Liver (tissue), 9 donors: ENCODE data around the gene PCAT7. TPM values are rescaled to one million over a fixed set of nuclear protein-coding genes. Genes with fewer than 3 reads are reported as not detected.

Experiments
- DNase-seq: peaks from one replicate; pipeline ENCODE4 v3.0.0-alpha.2; 2017; ENCODE audit warnings: low spot score
- H3K27ac ChIP-seq, 2 donors: one replicate each; pipeline ENCODE4 v1.7.0; 2013; ENCODE audit warnings: inconsistent platforms in 2 of 2, low read length in 2 of 2, control low read depth in 1 of 2, low read depth in 1 of 2, mild to moderate bottlenecking in 1 of 2
- H3K27me3 ChIP-seq, 4 donors: one replicate each; pipeline versions ENCODE4 v1.6.1 to v1.7.0; 2013; ENCODE audit warnings: low read length in 3 of 4, inconsistent platforms in 1 of 4, mild to moderate bottlenecking in 1 of 4, moderate library complexity in 1 of 4; ENCODE audit not compliant: control insufficient read depth in 4 of 4, insufficient read depth in 4 of 4
- H3K36me3 ChIP-seq, 4 donors: one replicate each; pipeline versions ENCODE4 v1.6.1 to v1.7.0; 2013; ENCODE audit warnings: low read length in 3 of 4, mild to moderate bottlenecking in 3 of 4, low read depth in 1 of 4, moderate library complexity in 1 of 4; ENCODE audit not compliant: control insufficient read depth in 4 of 4, insufficient read depth in 3 of 4
- H3K4me1 ChIP-seq, 4 donors: one replicate each; pipeline versions ENCODE4 v1.6.1 to v1.7.0; 2013; ENCODE audit warnings: low read length in 3 of 4, mild to moderate bottlenecking in 3 of 4, moderate library complexity in 1 of 4; ENCODE audit not compliant: control insufficient read depth in 4 of 4, insufficient read depth in 4 of 4
- H3K4me3 ChIP-seq, 3 donors: one replicate each; pipeline versions ENCODE4 v1.6.1 to v1.7.0; 2013; ENCODE audit warnings: low read length in 3 of 3, control low read depth in 1 of 3, low read depth in 1 of 3, mild to moderate bottlenecking in 1 of 3
- H3K9ac ChIP-seq, 2 donors: one replicate each; pipeline ENCODE4 v1.7.0; 2013; ENCODE audit warnings: low read length in 2 of 2, mild to moderate bottlenecking in 2 of 2, moderate library complexity in 2 of 2, control low read depth in 1 of 2, low read depth in 1 of 2
- H3K9me3 ChIP-seq, 4 donors: one replicate each; pipeline versions ENCODE4 v1.6.1 to v1.7.0; 2013; ENCODE audit warnings: low read length in 3 of 4; ENCODE audit not compliant: control insufficient read depth in 4 of 4
- ATF3 ChIP-seq: IDR thresholded peaks from 2 replicates; pipeline ENCODE4 v1.6.1; 2016; ENCODE audit warnings: antibody characterized with exemption
- EGR1 ChIP-seq, 2 donors: IDR thresholded peaks; 2 replicates each; pipeline ENCODE4 v1.6.1; 2016 to 2018; ENCODE audit warnings: antibody characterized with exemption in 2 of 2, low read depth in 2 of 2
- FOXA1 ChIP-seq: IDR thresholded peaks from 2 replicates; pipeline ENCODE4 v1.6.1; 2016; ENCODE audit warnings: antibody characterized with exemption
- FOXA2 ChIP-seq: IDR thresholded peaks from 2 replicates; pipeline ENCODE4 v1.6.1; 2016; ENCODE audit warnings: antibody characterized with exemption
- GABPA ChIP-seq, 2 donors: IDR thresholded peaks in 1 of 2; conservative IDR thresholded peaks in 1 of 2; 2 replicates each; pipeline ENCODE4 v1.6.1; 2016; ENCODE audit warnings: antibody characterized with exemption in 2 of 2, mild to moderate bottlenecking in 1 of 2, moderate library complexity in 1 of 2
- HNF4A ChIP-seq, 2 donors: conservative IDR thresholded peaks; 2 replicates each; pipeline ENCODE4 v1.6.1; 2016; ENCODE audit warnings: antibody characterized with exemption in 2 of 2, mild to moderate bottlenecking in 2 of 2
- HNF4G ChIP-seq: IDR thresholded peaks from 2 replicates; pipeline ENCODE4 v1.6.1; 2016; ENCODE audit warnings: antibody characterized with exemption
- JUND ChIP-seq, 2 donors: IDR thresholded peaks; 2 replicates each; pipeline ENCODE4 v1.6.1; 2016; ENCODE audit warnings: antibody characterized with exemption in 2 of 2
- MAX ChIP-seq: IDR thresholded peaks from 2 replicates; pipeline ENCODE4 v1.6.1; 2016; ENCODE audit warnings: antibody characterized with exemption
- NR2F2 ChIP-seq: IDR thresholded peaks from 2 replicates; pipeline ENCODE4 v1.6.1; 2016; ENCODE audit warnings: antibody characterized with exemption
- RAD21 ChIP-seq, 2 donors: IDR thresholded peaks; 2 replicates each; pipeline ENCODE4 v1.6.1; 2016; ENCODE audit warnings: antibody characterized with exemption in 2 of 2, mild to moderate bottlenecking in 2 of 2
- RXRA ChIP-seq, 2 donors: IDR thresholded peaks; 2 replicates each; pipeline ENCODE4 v1.6.1; 2017 to 2018; ENCODE audit warnings: antibody characterized with exemption in 2 of 2, mild to moderate bottlenecking in 1 of 2
- SP1 ChIP-seq: IDR thresholded peaks from 2 replicates; pipeline ENCODE4 v1.6.1; 2018; ENCODE audit warnings: antibody characterized with exemption, mild to moderate bottlenecking
- TAF1 ChIP-seq: conservative IDR thresholded peaks from 2 replicates; pipeline ENCODE4 v1.6.1; 2016; ENCODE audit warnings: antibody characterized with exemption, mild to moderate bottlenecking
- YY1 ChIP-seq: IDR thresholded peaks from 2 replicates; pipeline ENCODE4 v1.6.1; 2016; ENCODE audit warnings: antibody characterized with exemption, mild to moderate bottlenecking
- WGBS: extraction: QIAGEN DNeasy Blood & Tissue Kit; methylation state at CpG from one replicate; pipeline ENCODE4 v1.1.7; 2013; 5-methylcytosine and 5-hydroxymethylcytosine counted together
- polyA plus RNA-seq, 2 donors: library from polyadenylated mRNA; stranded (reverse) in 1 of 2; unstranded in 1 of 2; fragments of 200-250 nt in 1 of 2; fragments of >200 nt in 1 of 2; fragmentation: Nextera tagmentation in 1 of 2; extraction: Ambion mirVana in 1 of 2; gene quantifications; one replicate each; pipeline versions ENCODE4 v1.2.1 to v1.2.3, GENCODE V29; 2013 to 2015
- total RNA-seq, 2 donors: library from RNA; depleted of rRNA; stranded (reverse); fragments of >200 nt; gene quantifications; one replicate each; pipeline ENCODE4 v1.2.3, GENCODE V29; 2014
- TF ChIP-seq, protein P1 (sequence below): IDR thresholded peaks from 2 replicates; pipeline ENCODE4 v1.6.1; 2016; ENCODE audit warnings: antibody characterized with exemption, mild to moderate bottlenecking
- TF ChIP-seq, protein P2 (sequence below): fragments of 150-350 bp; IDR thresholded peaks from 2 replicates; pipeline ENCODE4 v1.5.1; 2017; ENCODE audit warnings: improper control_type of control experiment, low read depth, low read length; ENCODE audit not compliant: missing input control
- TF ChIP-seq, protein P3 (sequence below): IDR thresholded peaks from 2 replicates; pipeline ENCODE4 v1.6.1; 2016; ENCODE audit warnings: antibody characterized with exemption
- donor health status: healthy.
- donor health status: healthy.
- donor health status: healthy.
- donor health status: healthy.
- donor health status: healthy.

PCAT7 gene
- total and polyA plus RNA-seq, 4 donors, result 0.19 to 0.95 (median 0.69) TPM

GRCh38 chr9:94600258-94600657, 45.4 kb downstream of the PCAT7 start:
- Histone ChIP-seq H3K9me3 (no peaks in the 10 kb centered on the region), H3K4me1 (peaks cover 0 to 16% (median 6%) of the 10 kb centered on the region in 4 donors), H3K27ac (peak overlapping the region; percentile 72 to 86), H3K4me3 (no peak overlapping the region), H3K9ac (peak overlapping the region in 1 of 2 donors; percentile 34), H3K27me3 (no peaks in the 10 kb centered on the region), H3K36me3 (peaks cover under 1 to 24% (median 15%) of the 10 kb centered on the region in 4 donors)
- no peak for DNase-seq
- peak; percentile 69 for TF ChIP-seq SP1
- peak; percentile 65 for TF ChIP-seq NR2F2
- peak; percentile 39 for TF ChIP-seq YY1
- no peak for TF ChIP-seq FOXA2
- no peak for TF ChIP-seq TAF1
- TF ChIP-seq, protein P1, sequence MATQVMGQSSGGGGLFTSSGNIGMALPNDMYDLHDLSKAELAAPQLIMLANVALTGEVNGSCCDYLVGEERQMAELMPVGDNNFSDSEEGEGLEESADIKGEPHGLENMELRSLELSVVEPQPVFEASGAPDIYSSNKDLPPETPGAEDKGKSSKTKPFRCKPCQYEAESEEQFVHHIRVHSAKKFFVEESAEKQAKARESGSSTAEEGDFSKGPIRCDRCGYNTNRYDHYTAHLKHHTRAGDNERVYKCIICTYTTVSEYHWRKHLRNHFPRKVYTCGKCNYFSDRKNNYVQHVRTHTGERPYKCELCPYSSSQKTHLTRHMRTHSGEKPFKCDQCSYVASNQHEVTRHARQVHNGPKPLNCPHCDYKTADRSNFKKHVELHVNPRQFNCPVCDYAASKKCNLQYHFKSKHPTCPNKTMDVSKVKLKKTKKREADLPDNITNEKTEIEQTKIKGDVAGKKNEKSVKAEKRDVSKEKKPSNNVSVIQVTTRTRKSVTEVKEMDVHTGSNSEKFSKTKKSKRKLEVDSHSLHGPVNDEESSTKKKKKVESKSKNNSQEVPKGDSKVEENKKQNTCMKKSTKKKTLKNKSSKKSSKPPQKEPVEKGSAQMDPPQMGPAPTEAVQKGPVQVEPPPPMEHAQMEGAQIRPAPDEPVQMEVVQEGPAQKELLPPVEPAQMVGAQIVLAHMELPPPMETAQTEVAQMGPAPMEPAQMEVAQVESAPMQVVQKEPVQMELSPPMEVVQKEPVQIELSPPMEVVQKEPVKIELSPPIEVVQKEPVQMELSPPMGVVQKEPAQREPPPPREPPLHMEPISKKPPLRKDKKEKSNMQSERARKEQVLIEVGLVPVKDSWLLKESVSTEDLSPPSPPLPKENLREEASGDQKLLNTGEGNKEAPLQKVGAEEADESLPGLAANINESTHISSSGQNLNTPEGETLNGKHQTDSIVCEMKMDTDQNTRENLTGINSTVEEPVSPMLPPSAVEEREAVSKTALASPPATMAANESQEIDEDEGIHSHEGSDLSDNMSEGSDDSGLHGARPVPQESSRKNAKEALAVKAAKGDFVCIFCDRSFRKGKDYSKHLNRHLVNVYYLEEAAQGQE, result peak; percentile 64
- TF ChIP-seq FOXA1, result no peak
- peak in 1 of 2 donors; percentile 34 for TF ChIP-seq GABPA (IDR thresholded peaks at IDR 0.05 in 1 of 2, conservative IDR thresholded peaks at IDR 0.05 in 1 of 2)
- TF ChIP-seq ATF3, result no peak
- peak in 1 of 2 donors; percentile 33 for TF ChIP-seq JUND (IDR thresholded peaks at IDR 0.05)
- peak; percentile 78 for TF ChIP-seq MAX
- TF ChIP-seq RXRA (IDR thresholded peaks at IDR 0.05), result peak; percentile 85 to 93
- TF ChIP-seq, protein P2, sequence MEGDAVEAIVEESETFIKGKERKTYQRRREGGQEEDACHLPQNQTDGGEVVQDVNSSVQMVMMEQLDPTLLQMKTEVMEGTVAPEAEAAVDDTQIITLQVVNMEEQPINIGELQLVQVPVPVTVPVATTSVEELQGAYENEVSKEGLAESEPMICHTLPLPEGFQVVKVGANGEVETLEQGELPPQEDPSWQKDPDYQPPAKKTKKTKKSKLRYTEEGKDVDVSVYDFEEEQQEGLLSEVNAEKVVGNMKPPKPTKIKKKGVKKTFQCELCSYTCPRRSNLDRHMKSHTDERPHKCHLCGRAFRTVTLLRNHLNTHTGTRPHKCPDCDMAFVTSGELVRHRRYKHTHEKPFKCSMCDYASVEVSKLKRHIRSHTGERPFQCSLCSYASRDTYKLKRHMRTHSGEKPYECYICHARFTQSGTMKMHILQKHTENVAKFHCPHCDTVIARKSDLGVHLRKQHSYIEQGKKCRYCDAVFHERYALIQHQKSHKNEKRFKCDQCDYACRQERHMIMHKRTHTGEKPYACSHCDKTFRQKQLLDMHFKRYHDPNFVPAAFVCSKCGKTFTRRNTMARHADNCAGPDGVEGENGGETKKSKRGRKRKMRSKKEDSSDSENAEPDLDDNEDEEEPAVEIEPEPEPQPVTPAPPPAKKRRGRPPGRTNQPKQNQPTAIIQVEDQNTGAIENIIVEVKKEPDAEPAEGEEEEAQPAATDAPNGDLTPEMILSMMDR, result no peak
- TF ChIP-seq EGR1 (IDR thresholded peaks at IDR 0.05; ENCODE audit: low read depth in 2 of 2), result peak in 1 of 2 donors; percentile 58
- peak; percentile 43 to 48 for TF ChIP-seq RAD21 (IDR thresholded peaks at IDR 0.05)
- TF ChIP-seq, protein P3, sequence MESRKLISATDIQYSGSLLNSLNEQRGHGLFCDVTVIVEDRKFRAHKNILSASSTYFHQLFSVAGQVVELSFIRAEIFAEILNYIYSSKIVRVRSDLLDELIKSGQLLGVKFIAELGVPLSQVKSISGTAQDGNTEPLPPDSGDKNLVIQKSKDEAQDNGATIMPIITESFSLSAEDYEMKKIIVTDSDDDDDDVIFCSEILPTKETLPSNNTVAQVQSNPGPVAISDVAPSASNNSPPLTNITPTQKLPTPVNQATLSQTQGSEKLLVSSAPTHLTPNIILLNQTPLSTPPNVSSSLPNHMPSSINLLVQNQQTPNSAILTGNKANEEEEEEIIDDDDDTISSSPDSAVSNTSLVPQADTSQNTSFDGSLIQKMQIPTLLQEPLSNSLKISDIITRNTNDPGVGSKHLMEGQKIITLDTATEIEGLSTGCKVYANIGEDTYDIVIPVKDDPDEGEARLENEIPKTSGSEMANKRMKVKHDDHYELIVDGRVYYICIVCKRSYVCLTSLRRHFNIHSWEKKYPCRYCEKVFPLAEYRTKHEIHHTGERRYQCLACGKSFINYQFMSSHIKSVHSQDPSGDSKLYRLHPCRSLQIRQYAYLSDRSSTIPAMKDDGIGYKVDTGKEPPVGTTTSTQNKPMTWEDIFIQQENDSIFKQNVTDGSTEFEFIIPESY, result peak; percentile 24
- peak; percentile 80 to 94 for TF ChIP-seq HNF4A (conservative IDR thresholded peaks at IDR 0.05)
- peak; percentile 60 for TF ChIP-seq HNF4G
- 42% methylated on average over 8 of the region's 8 CpGs for WGBS
